RWPE1 (cell line): ENCODE data around the gene PPP6R3.
"Not testable (repeated sequence)": the region's sequence is repeated elsewhere in the genome, so short reads cannot be mapped to it uniquely, and the experiment has no call there.

ENCODE experiments used
- CTCF ChIA-PET: fragments of 350-600 bp; sonication (Branson Sonifier 250); formaldehyde crosslinking; extraction: SDS; loops from one replicate; lab custom pipeline; 2021; lab: Yijun Ruan, JAX
- POLR2A ChIA-PET: fragments of 400-600 bp; formaldehyde crosslinking; extraction: SDS; loops from one replicate; lab custom pipeline; 2020; ENCODE audit warnings: antibody characterized with exemption; ENCODE audit not compliant: low non-redundant PET; lab: Yijun Ruan, JAX
- DNase-seq: peaks from one replicate; pipeline ENCODE4 v3.0.0; 2012; ENCODE audit warnings: low spot score
- H3K27ac ChIP-seq: fragments of 450-650 bp; 2 replicates; pipeline ENCODE4 v1.5.1; 2017
- CTCF ChIP-seq: fragments of 450-650 bp; conservative IDR thresholded peaks from 2 replicates; pipeline ENCODE4 v1.5.1; 2017; ENCODE audit warnings: low read depth, mild to moderate bottlenecking

PPP6R3 gene

GRCh38 chr11:68446046-68446725 is 14.4 kb upstream of the PPP6R3 start:
- CTCF ChIA-PET, result interaction anchor here (0.7 kb wide), 1 partner anchor 712 kb away, joined by 3 read pairs; no protein-coding TSS in a partner anchor
- POLR2A ChIA-PET, result no interaction called here
- DNase-seq, result no peak
- H3K27ac ChIP-seq, result peak overlapping the region; percentile 9
- no peak for TF ChIP-seq CTCF

- no peak overlapping the region for H3K27ac ChIP-seq
- ChIA-PET CTCF (interaction anchor here (0.6 to 0.7 kb wide), 2 partner anchors 130 to 711 kb away, joined by 3 read pairs; no protein-coding TSS in a partner anchor), POLR2A (no interaction called here)
- peak; percentile 73 for DNase-seq
- TF ChIP-seq CTCF, result peak; percentile 91
Measured at GRCh38 chr11:68447015-68447801, 13.3 kb upstream of the PPP6R3 start.

GRCh38 chr11:68447914-68448313 is 12.6 kb upstream of the PPP6R3 start:
- DNase-seq, H3K27ac ChIP-seq, POLR2A ChIA-PET: not testable (repeated sequence)
- CTCF ChIA-PET, result interaction anchor here (0.6 kb wide), 1 partner anchor 131 kb away, joined by 3 read pairs; no protein-coding TSS in a partner anchor

- DNase-seq, result no peak
Measured at GRCh38 chr11:68448604-68449011, 11.9 kb upstream of the PPP6R3 start.

GRCh38 chr11:68449951-68450350 is 10.6 kb upstream of the PPP6R3 start:
- ChIA-PET CTCF (no interaction called here), POLR2A (no interaction called here)
- no peak overlapping the region for H3K27ac ChIP-seq
- DNase-seq, result no peak
- TF ChIP-seq CTCF, result no peak

More at GRCh38 chr11:68448604-68449011, 11.9 kb upstream of the PPP6R3 start:
- ChIA-PET CTCF (interaction anchor here (0.5 kb wide), 1 partner anchor 191 kb away, joined by 3 read pairs; no protein-coding TSS in a partner anchor), POLR2A (no interaction called here)
- TF ChIP-seq CTCF, result no peak
- no peak overlapping the region for H3K27ac ChIP-seq

- no peak for TF ChIP-seq CTCF
- CTCF ChIA-PET, result no interaction called here
- no peak overlapping the region for H3K27ac ChIP-seq
- DNase-seq, result no peak
- POLR2A ChIA-PET, result no interaction called here
Measured at GRCh38 chr11:68450711-68451110, 9.8 kb upstream of the PPP6R3 start.
